ENCODE measurements around the gene NFKBIE. TPM values are rescaled to one million over a fixed set of nuclear protein-coding genes. Genes with fewer than 3 reads are reported as not detected.

The NFKBIE gene
- total RNA-seq, 1 donor: 4.7 TPM

GRCh38 chr6:44237021-44237812, 28.1 kb downstream of the NFKBIE start:
- H3K9me3 ChIP-seq (ENCODE audit: low read depth, low read length): no peaks in the 10 kb centered on the region
- H3K4me1 ChIP-seq (ENCODE audit: insufficient read depth, low read length): peaks cover 39% of the 10 kb centered on the region
- H3K27ac ChIP-seq (ENCODE audit: low read depth, low read length): peak overlapping the region; percentile 60
- DNase-seq (ENCODE audit: insufficient read length, low spot score, missing footprints): peak; percentile 99
- no peaks in the 10 kb centered on the region for H3K27me3 ChIP-seq (ENCODE audit: insufficient read depth, low read length)
- H4K20me1 ChIP-seq (ENCODE audit: insufficient read depth, low read length): no peaks in the 10 kb centered on the region
- peaks cover 2% of the 10 kb centered on the region for H3K36me3 ChIP-seq (ENCODE audit: insufficient read depth, low read length)
- TF ChIP-seq CTCF (IDR thresholded peaks at IDR 0.05; ENCODE audit: extremely low read depth, low read depth, low read length): no peak
- peak overlapping the region; percentile 93 for H2AFZ ChIP-seq (ENCODE audit: low read length)
- H3K4me2 ChIP-seq (ENCODE audit: insufficient read depth, low read length): peak overlapping the region; percentile 92
- no peaks in the 10 kb centered on the region for H3K79me2 ChIP-seq (ENCODE audit: insufficient read depth, low read length)
- peak overlapping the region; percentile 78 for H3K4me3 ChIP-seq (ENCODE audit: insufficient read depth, low read length)

- no peaks in the 10 kb centered on the region for H4K20me1 ChIP-seq (ENCODE audit: insufficient read depth, low read length)
- H2AFZ ChIP-seq (ENCODE audit: low read length): no peak overlapping the region
- H3K27ac ChIP-seq (ENCODE audit: low read depth, low read length): no peak overlapping the region
- H3K4me3 ChIP-seq (ENCODE audit: insufficient read depth, low read length): no peak overlapping the region
- peaks cover 8% of the 10 kb centered on the region for H3K36me3 ChIP-seq (ENCODE audit: insufficient read depth, low read length)
- peaks cover 39% of the 10 kb centered on the region for H3K4me1 ChIP-seq (ENCODE audit: insufficient read depth, low read length)
- no peak overlapping the region for H3K4me2 ChIP-seq (ENCODE audit: insufficient read depth, low read length)
- H3K9me3 ChIP-seq (ENCODE audit: low read depth, low read length): no peaks in the 10 kb centered on the region
- DNase-seq (ENCODE audit: insufficient read length, low spot score, missing footprints): no peak
- no peak for TF ChIP-seq CTCF (IDR thresholded peaks at IDR 0.05; ENCODE audit: extremely low read depth, low read depth, low read length)
- no peaks in the 10 kb centered on the region for H3K27me3 ChIP-seq (ENCODE audit: insufficient read depth, low read length)
- H3K79me2 ChIP-seq (ENCODE audit: insufficient read depth, low read length): no peaks in the 10 kb centered on the region
Observed at GRCh38 chr6:44235891-44236516, 29.3 kb downstream of the NFKBIE start.

- H3K27ac ChIP-seq (ENCODE audit: low read depth, low read length): peak overlapping the region; percentile 2
- no peaks in the 10 kb centered on the region for H3K27me3 ChIP-seq (ENCODE audit: insufficient read depth, low read length)
- H4K20me1 ChIP-seq (ENCODE audit: insufficient read depth, low read length): no peaks in the 10 kb centered on the region
- H2AFZ ChIP-seq (ENCODE audit: low read length): peak overlapping the region; percentile 33
- no peak overlapping the region for H3K4me2 ChIP-seq (ENCODE audit: insufficient read depth, low read length)
- H3K79me2 ChIP-seq (ENCODE audit: insufficient read depth, low read length): no peaks in the 10 kb centered on the region
- H3K36me3 ChIP-seq (ENCODE audit: insufficient read depth, low read length): peaks cover 8% of the 10 kb centered on the region
- TF ChIP-seq CTCF (IDR thresholded peaks at IDR 0.05; ENCODE audit: extremely low read depth, low read depth, low read length): no peak
- H3K4me1 ChIP-seq (ENCODE audit: insufficient read depth, low read length): peaks cover 39% of the 10 kb centered on the region
- H3K9me3 ChIP-seq (ENCODE audit: low read depth, low read length): no peaks in the 10 kb centered on the region
- no peak overlapping the region for H3K4me3 ChIP-seq (ENCODE audit: insufficient read depth, low read length)
- DNase-seq (ENCODE audit: insufficient read length, low spot score, missing footprints): peak; percentile 76
Observed at GRCh38 chr6:44235269-44235668, 30.1 kb downstream of the NFKBIE start.

Data from osteoblast (primary cell).